Measurements from ENCODE around the gene LEFTY1. TPM values are rescaled to one million over a fixed set of nuclear protein-coding genes. Genes with fewer than 3 reads are reported as not detected.
"Not testable (repeated sequence)": the region's sequence is repeated elsewhere in the genome, so short reads cannot be mapped to it uniquely, and the experiment has no call there.

The LEFTY1 gene
- total and polyA plus RNA-seq, 2 of the 13 experiments (the other 11 are each of a cell fraction or from before 2014, with no cell fraction given), result 0.29 to 0.79 TPM

DNA sequence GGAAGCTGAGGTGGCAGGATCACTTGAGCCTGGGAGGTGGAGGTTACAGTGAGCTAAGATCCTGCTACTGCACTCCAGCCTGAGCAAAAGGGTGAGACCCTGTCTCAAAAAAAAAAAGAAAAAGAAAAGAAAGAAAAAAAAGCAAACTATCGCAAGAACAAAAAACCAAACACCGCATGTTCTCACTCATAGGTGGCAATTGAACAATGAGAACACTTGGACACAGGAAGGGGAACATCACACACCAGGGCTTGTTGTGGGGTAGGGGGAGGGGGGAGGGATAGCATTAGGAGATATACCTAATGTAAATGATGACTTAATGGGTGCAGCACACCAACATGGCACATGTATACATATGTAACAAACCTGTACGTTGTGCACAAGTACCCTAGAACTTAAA lies 40.5 kb upstream of the LEFTY1 start:
- H3K27me3 ChIP-seq (ENCODE audit: control insufficient read depth in 1 of 2, insufficient read depth in 2 of 2, low read length in 2 of 2); ATAC-seq; in situ Hi-C loops (cut with HindIII; ENCODE audit: extremely low pct_ligation_motif_present, low pct_unique_long_range_greater_than_20kb); DNase-seq (ENCODE audit: low spot score); H3K4me2 ChIP-seq (ENCODE audit: low read depth, low read length); H3K36me3 ChIP-seq (replicated peaks in 1 of 2; ENCODE audit: control insufficient read depth in 1 of 2, insufficient read depth in 2 of 2, low read length in 2 of 2); CTCF ChIA-PET (ENCODE audit: low intra/inter-chr PET ratio, low total read pairs); H3K9ac ChIP-seq (ENCODE audit: insufficient read depth, low read depth, low read length); H2AFZ ChIP-seq (ENCODE audit: low read length); POLR2A ChIA-PET; H3K4me1 ChIP-seq (ENCODE audit: insufficient read depth, low read length); H3K79me2 ChIP-seq (ENCODE audit: insufficient read depth, low read length); H4K20me1 ChIP-seq (ENCODE audit: insufficient read depth, low read length); H3K9me3 ChIP-seq (ENCODE audit: low read length); H3K27ac ChIP-seq (ENCODE audit: extremely low read length, insufficient read depth, low read length); H3K4me3 ChIP-seq (replicated peaks in 1 of 3; ENCODE audit: insufficient read depth in 1 of 3, low read depth in 2 of 3, low read length in 3 of 3); BruUV-seq (replicated peaks); FAIRE-seq: not testable (repeated sequence)
- intact Hi-C loops (cut with micrococcal nuclease; ENCODE audit: unreplicated experiment), result loop anchor here (10.0 kb wide), 1 partner anchor 105 kb away; no protein-coding TSS in a partner anchor
- 92% methylated on average over 3 of the region's 3 CpGs for WGBS (ENCODE audit: low lambda C conversion rate)

- WGBS (ENCODE audit: low lambda C conversion rate), result 61% methylated on average over 14 of the region's 14 CpGs
- ATAC-seq (no peak), DNase-seq (ENCODE audit: low spot score) (no peak), FAIRE-seq (no peak)
- Histone ChIP-seq H3K27ac (ENCODE audit: extremely low read length, insufficient read depth, low read length) (no peak overlapping the region), H2AFZ (ENCODE audit: low read length) (no peak overlapping the region), H3K4me3 (replicated peaks in 1 of 3; ENCODE audit: insufficient read depth in 1 of 3, low read depth in 2 of 3, low read length in 3 of 3) (no peak overlapping the region), H3K9ac (ENCODE audit: insufficient read depth, low read depth, low read length) (no peak overlapping the region), H3K9me3 (ENCODE audit: low read length) (no peaks in the 10 kb centered on the region), H3K79me2 (ENCODE audit: insufficient read depth, low read length) (peaks cover 3% of the 10 kb centered on the region), H4K20me1 (ENCODE audit: insufficient read depth, low read length) (no peaks in the 10 kb centered on the region), H3K4me1 (ENCODE audit: insufficient read depth, low read length) (peaks cover 8% of the 10 kb centered on the region), H3K27me3 (ENCODE audit: control insufficient read depth in 1 of 2, insufficient read depth in 2 of 2, low read length in 2 of 2) (no peaks in the 10 kb centered on the region; a peak in 2 of 5 replicates), H3K36me3 (replicated peaks in 1 of 2; ENCODE audit: control insufficient read depth in 1 of 2, insufficient read depth in 2 of 2, low read length in 2 of 2) (no peaks in the 10 kb centered on the region), H3K4me2 (ENCODE audit: low read depth, low read length) (no peak overlapping the region; the same call in 1 of the 2 replicates)
- ChIA-PET POLR2A (no interaction called here), CTCF (ENCODE audit: low intra/inter-chr PET ratio, low total read pairs) (no interaction called here)
- no TSS peak for BruUV-seq (replicated peaks)
- intact Hi-C loops (cut with micrococcal nuclease; ENCODE audit: unreplicated experiment), result loop anchor here (10.0 kb wide), 1 partner anchor 104 kb away; no protein-coding TSS in a partner anchor
- in situ Hi-C loops (cut with HindIII; ENCODE audit: extremely low pct_ligation_motif_present, low pct_unique_long_range_greater_than_20kb), result no loop called here
- TF ChIP-seq XRCC5 (optimal IDR thresholded peaks at IDR 0.05; ENCODE audit: low read length), result no peak
- no peak for TF ChIP-seq BORCS8-MEF2B (CRISPR knock-in tag; IDR thresholded peaks at IDR 0.05)
- TF ChIP-seq, protein P1, sequence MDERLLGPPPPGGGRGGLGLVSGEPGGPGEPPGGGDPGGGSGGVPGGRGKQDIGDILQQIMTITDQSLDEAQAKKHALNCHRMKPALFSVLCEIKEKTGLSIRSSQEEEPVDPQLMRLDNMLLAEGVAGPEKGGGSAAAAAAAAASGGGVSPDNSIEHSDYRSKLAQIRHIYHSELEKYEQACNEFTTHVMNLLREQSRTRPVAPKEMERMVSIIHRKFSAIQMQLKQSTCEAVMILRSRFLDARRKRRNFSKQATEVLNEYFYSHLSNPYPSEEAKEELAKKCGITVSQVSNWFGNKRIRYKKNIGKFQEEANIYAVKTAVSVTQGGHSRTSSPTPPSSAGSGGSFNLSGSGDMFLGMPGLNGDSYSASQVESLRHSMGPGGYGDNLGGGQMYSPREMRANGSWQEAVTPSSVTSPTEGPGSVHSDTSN (CRISPR knock-in tag; IDR thresholded peaks at IDR 0.05), result no peak
- TF ChIP-seq ZNF646 (CRISPR knock-in tag; IDR thresholded peaks at IDR 0.05), result no peak
- TF ChIP-seq ZSCAN31 (CRISPR knock-in tag; IDR thresholded peaks at IDR 0.05; ENCODE audit: low read depth), result no peak
- TF ChIP-seq SIX1 (CRISPR knock-in tag; IDR thresholded peaks at IDR 0.05; ENCODE audit: borderline replicate concordance), result no peak
Measured at GRCh38 chr1:225928186-225929175, 39.5 kb upstream of the LEFTY1 start.
